ENCODE data around the gene MXRA7.
A peak's percentile ranks its signal among the peaks of the same experiment; 100 is the strongest.

Gene MXRA7

GRCh38 chr17:76696763-76697701 is 13.7 kb downstream of the MXRA7 start:
- no peak for DNase-seq (ENCODE audit: low spot score)

GRCh38 chr17:76695059-76695831 is 15.5 kb downstream of the MXRA7 start:
- DNase-seq (ENCODE audit: low spot score) = no peak

DNA sequence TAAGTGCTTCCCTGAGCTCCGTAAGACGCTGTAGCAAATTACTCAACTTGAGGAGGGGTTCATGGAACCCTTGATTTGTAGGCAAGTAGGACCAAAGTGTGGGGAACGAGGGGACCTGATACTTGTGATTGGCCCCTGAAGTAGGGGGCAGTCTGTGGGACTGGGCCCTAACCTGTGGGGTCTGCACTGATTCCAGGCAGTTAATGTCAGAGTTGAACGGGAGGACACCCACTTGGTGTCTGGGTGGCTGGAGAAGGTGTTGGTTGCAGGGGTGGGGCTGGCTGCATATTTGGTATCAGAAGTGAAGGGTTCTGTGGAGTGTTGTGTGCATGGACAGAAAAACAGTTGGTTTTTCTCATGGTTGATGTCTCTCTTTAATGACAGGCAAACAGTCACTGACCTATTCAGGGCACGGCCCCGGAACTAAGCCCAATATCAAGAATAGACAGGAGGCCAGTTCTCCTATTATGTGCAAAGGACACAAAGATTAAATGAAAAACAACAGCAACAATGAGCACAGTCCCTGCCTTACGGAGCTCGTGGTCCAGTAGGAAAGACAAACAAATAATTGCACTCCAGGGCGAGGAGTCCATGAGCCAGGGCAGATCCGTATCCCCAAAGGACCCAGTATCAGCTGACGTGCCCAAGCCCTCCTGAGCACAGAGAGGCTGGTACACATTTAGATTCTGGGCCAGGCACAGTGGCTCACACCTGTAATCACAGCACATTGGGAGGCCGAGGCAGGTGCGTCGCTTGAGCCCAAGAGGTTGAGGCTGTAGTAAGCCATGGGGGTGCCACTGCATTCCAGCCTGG is 19.2 kb downstream of the MXRA7 start:
- DNase-seq (ENCODE audit: low spot score) = no peak

DNA sequence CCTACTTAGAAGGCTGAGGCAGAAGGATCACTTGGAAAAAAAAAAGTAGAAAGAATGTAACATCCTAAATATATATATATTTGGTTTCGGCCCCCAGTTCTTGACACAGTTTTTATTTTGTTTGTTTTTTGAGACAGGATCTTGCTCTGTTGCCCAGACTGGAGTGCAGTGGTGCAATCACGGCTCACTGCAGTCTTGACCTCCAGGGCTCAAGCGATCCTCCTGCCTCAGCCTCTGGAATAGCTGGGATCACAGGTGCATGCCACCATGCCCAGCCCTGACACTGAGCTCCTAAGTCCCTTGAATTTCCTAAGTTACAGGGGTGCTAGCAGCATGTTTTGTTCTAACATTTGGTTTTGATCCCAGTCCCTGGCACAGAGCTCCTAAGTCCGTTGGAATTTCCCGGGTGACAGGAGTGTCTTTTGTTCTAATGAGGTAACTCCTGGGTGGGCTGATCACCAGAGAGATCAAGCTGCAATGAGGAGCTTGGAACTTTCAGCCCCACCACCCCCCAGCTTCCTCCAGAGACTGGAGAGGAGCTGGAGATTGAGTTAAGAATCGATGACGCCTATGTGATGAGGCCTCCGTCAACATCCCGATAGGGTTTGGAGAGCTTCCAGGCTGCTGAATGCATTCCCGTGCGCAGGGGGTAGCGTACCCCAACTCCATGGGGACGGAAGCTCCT is 20.0 kb downstream of the MXRA7 start:
- DNase-seq (ENCODE audit: low spot score) = no peak

- DNase-seq (ENCODE audit: low spot score) = no peak
Measured at GRCh38 chr17:76689859-76690258, 20.9 kb downstream of the MXRA7 start.

GRCh38 chr17:76688165-76688622 is 22.6 kb downstream of the MXRA7 start:
- DNase-seq (ENCODE audit: low spot score) = no peak

DNA sequence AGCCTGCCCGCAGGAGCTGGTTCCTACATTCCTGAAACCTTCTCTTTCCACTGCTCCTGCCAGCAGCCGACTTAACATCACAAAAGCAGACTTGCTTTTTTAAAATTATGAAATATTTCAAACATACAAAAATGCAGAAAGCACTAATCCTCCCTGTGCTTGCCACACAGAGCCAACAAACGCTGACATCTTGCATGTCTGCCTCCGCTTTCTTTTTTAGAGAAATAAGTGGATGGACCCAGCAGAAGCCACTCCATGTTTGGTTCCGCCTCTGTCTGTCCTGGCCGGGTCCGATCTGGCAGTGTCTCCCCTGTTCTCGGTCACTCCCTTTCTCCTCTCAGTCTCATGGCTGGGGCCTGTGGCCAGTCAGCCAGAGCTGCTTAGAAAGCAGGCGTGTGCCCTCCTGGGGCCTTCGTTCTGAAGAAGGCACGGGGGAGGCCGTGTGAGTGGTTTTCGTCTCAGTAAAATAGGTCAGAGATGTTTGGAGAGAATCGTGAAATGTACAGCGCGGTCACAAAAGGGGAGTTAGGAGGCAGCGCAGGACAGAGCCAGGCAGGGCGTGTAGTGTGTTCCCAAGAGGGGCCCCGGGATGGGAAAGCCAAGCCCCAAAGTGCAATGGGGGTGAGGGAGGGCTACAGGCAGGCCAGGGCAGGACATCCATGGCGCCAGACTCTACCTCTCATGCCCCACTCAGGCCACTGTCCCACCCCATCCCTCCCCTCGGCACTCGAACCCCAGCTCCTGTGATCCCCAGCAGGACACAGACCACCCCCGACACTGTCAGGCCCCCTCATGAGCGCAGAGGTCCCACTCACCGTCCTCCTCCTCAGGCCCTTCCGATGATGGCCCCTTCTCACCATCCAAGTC is 23.2 kb downstream of the MXRA7 start:
- DNase-seq (ENCODE audit: low spot score) = no peak

DNA sequence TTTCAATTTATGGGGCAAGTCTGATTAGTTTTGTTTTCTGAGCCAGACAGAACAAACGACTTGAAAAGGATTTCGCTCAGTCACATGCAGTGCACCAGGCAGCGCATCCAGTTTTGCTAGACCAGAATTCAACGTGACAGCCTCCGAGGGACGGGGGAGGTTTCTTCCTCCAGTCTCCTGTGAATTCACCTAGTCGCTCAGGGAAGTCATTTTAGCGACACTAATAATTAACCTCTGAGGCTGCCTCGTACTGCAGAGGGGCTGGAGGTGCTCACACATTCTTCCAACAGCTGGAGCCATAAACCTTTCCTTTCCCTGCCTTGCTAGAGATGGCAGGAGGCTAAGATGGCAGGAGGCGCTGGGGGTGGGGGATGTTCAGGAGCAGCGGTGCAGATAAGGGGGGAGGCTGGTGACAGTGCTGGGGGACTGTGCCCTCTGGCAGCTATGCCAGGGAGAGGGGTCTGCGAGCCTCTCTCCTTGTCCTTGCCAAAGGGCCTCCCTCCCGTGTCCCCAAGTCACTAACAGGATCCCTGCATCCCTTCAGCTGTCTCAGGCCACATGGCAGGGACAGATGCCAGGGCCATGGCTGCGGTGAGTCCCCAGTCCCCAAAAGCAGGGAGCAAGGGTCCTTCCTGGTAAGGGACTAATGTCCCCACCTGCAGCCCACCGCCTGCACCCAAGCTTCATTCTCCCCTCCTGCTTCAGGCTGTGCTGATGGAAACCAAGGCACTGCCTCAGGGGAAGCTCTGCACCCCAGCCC is 24.0 kb downstream of the MXRA7 start:
- DNase-seq (ENCODE audit: low spot score) = no peak

GRCh38 chr17:76685846-76686245 is 24.9 kb downstream of the MXRA7 start:
- DNase-seq (ENCODE audit: low spot score) = no peak

DNA sequence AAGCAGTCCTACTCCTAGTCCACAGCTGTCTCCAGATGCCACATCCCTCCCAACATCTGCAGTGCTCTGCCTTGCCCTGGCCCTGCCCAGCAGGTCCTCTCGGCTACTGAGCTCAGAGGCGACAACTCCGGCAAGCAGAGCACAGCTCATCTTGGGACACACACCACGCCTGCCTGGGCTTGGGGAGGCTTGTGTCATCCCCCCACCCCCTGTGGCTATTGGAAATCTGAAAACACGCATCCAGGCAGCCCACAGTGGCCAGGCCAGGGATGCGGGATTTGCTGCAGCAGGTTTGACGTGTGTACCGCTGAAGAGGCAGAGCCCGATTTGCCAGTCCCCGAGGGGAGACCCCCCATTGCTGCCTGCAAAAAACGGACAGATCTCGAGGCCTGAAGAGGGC is 25.4 kb downstream of the MXRA7 start:
- no peak for DNase-seq (ENCODE audit: low spot score)

GRCh38 chr17:76684756-76685155 is 26.0 kb downstream of the MXRA7 start:
- no peak for DNase-seq (ENCODE audit: low spot score)

DNA sequence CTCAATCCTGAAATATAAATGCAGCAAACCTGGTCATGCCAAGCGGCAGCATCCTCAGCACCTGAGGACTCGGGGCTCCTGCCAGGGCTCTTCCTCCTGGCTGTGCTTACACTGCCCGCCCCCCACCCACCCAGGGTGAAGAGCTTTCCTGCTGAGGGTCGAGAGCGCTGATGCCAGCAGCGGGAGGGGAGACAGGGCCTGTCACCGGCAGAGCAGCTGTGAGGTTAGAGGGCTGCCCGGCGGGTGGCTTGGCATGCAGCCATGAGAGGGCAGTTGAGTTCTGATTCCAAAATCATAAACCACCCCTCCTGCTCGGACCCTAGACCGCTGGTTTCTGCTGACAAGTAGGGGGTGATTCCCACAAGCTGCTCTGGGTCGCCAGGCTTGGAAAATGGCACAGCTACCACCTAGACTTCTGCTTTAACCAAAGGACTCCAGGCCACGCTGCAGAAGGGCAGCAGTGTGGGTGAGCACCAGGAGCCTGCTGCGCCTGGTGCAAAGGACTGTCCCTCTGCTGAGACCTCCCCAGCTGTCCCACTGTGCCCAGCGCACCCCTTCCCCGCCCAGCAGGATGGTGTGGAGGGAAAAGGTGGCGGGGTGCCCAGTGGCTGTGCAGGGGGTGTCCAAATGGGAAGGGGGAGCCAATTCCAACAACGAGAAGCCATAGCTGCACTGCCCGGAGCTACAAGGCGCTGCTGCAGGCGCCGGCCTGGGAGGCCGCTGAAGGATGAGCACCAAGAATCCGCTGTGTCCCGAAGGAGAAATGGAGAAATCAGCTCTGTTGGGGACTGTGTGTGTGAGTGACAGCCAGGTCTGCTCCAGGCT is 26.6 kb downstream of the MXRA7 start:
- DNase-seq (ENCODE audit: low spot score) = no peak

DNA sequence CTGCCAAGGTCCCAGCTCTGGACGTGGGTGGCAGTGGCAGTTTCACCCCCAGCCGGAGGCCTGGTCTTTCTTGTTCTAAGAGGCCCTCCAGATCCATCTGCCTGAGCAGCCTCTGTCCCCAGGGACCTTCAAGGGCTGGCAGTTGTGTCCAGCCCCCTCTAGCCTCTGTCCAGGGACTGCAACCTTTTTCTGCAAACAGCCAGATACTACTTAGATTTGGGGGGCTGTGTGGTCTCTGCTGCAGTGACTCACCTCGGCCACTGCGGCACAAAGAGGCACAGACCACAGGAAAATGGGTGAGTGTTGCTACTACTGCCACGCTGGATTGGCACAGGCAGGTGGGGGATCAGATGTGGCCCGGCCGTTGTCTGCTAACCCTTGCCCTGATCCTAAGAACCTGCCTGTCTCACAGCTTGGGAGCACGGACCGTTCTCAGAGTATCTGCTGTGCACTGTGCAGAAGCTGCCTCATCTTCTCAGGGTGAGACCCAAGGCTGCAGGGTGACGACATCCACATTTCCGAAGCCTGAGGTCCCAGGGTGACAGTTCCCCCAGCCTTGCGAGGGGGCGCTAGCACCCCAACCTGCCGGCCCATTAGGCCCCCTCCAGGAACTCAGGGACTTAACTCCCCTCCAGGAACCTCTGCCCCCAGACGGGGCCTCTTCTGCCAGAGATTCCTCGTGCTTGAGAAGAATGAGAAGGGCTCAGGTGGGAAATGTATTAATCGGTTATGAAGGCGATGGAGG is 27.6 kb downstream of the MXRA7 start:
- DNase-seq (ENCODE audit: low spot score) = no peak

DNA sequence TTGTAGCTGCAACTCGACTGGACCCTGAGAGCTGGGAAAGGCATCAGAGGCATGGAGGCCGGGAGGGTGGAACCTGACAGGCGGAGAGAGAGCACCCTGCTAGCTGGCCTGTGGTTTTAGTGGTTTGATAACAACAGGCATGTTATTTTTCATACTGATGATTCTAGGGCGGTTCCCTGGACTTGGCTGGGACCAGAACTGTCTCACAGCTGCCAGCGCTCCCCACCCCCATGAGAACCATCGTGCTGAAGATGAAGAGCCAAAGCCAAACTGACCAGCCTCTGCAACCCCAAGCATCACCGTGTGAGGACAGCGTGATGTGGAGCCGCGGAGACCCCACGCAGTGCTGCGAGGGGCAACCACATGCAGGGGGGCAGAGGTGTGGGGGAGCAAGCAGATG is 28.5 kb downstream of the MXRA7 start:
- no peak for DNase-seq (ENCODE audit: low spot score)

GRCh38 chr17:76681222-76682137 is 29.3 kb downstream of the MXRA7 start:
- DNase-seq (ENCODE audit: low spot score) = peak; percentile 71

DNA sequence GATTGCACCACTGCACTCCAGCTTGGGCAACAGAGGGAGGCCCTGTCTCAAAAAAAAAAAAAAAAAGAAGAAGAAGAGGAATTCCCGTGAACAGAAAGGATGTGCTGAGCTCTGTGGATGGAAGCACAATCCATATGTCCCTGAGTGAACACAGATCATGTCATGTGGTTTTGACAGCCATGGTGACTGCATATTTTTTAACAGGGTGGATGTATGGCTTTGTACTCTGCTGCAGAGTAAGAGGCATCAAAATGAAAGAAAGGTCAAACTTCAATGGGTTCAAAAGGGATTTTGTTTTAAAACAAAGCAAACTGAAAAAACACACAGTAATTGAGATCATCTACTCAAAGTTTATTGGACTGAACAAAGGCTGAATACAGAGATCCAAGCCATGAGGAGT is 31.5 kb downstream of the MXRA7 start:
- DNase-seq (ENCODE audit: low spot score) = no peak

DNA sequence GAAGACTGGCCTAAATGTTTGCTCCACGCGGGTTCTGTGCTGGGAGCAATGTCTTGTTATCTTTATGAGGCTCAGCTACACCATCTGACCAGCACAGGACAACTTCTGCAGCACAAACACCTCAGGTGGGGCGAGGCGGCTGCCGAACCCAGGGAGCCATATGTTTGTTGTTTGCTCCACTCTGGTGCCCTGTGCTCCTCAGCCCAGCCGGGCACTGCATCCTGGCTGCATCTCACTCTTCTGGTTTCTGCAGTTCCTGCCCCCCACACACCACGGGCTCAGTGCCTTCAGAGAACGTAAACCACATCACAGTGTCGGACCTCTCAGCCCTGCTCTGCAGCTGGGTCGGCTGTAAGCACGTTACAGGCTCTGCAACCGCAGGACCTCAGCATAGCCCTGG is 32.4 kb downstream of the MXRA7 start:
- DNase-seq (ENCODE audit: low spot score) = no peak

Data from germinal center (tissue), 1 donor.